Stimulated activated naive CD4-positive, alpha-beta T cell (primary cell): ENCODE results near the gene ATP5ME.
"Not testable (repeated sequence)": the region's sequence is repeated elsewhere in the genome, so short reads cannot be mapped to it uniquely, and the experiment has no call there.

Experiments used
- DNase-seq, 6 experiments: peaks; one replicate each; lab custom pipeline; 2025; lab: John Stamatoyannopoulos, UW

ATP5ME gene

DNA sequence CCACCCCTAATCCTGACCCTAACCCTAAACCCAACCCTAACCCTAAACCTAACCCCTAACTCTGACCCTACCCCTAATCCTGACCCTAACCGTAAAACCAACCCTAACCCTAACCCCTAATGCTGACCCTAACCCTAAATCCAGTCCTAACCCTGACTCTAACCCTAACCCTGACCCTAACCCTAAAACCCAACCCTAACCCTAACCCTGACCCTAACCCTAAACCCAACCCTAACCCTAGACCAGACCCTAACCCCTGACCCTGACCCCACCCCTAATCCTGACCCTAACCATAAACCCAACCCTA is 30.8 kb upstream of the ATP5ME start:
- no peak for DNase-seq

DNA sequence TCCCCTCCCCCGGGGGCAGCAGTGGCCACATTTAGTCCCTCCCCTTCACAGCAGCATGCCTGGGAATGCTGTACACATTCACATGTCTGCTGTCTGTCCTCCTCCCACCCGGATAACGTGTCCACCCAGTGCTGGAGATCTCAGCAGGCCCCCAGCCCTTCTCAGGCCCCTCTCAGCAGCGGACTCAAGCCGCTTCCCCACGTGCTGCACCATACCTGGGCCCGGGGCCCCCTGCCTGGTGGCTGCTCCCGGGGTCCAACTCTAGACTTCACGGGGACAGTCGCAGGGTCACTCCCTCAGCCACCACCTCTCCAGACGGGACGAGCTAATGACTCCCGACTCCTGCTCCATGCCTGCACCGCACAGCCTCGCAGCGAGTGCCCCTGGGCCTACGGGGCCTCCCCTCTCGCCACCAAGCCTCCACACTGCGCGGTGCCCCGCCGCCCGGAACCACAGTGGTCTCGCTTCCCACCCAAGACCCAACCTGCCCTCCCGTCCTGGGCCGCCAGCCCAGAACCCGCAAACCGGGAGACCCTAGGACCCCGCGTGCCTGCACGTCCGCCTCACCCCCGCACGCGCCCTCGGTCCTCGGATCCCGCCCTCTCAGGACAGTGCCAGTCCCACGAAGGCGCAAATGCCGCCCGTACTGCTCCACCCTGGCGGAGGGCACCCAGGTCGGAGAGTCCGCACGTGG is 30.3 kb upstream of the ATP5ME start:
- no peak for DNase-seq

DNA sequence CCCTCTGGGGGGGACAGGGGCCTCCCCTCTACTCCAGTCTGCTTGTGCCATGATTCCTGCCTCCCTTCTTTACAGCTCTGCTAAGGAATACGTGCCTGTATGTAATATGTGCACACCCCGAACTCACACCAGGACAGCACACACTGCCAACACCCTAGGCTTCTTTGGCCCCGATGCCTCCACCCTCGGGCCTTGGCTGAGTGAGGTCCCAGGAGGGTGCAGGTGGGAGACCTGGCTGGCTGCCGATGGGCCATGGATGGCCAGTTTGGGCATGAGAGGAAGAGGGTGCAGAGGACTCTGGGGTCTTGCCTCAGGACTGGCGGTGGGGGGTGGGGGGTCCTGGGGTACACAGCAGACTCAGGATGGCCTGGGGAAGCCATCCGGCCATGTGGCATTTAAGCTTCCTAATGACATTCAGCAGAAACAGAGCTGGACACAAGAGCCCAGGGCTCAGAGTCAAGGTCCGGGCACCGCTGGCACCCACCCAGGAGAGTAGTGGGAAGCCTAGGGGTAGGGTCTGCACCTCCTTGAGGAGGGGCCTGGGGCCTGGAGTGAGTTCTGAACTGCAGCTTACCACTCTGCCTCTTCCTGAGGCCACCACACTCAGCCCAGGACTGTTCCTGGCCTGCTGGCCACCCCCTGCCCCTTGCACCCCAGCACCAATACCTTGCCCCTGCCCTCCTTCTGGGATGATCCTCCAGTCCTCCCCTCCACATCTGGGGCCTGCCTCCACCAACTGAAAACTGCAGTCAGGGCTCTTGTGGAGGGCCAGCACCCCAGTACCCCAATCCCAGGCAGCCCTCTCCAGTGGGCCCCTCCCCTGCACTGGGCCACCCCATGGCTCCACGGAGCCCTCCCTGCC is 29.5 kb upstream of the ATP5ME start:
- no peak for DNase-seq

DNA sequence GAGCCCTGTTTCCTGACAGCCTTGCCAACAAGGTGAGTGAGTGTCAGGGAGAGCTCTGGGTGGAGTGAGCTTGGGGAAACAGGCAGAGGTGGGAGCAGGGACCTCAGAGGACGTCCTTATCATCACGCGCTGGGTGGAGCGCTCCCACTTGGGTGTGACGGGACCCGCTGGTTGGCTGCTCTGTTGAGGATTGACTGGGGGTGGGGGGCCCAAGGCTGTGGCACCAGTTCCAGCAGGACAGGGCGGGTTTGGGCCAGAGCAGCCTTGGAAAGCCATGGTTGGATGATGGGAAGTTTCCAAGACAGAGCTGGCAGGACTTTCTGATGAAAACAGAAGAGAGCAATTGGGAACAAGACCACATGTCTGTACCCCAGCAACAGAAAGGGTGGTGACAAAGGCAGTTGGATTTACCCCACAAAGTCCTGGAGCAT is 28.6 kb upstream of the ATP5ME start:
- no peak for DNase-seq

DNA sequence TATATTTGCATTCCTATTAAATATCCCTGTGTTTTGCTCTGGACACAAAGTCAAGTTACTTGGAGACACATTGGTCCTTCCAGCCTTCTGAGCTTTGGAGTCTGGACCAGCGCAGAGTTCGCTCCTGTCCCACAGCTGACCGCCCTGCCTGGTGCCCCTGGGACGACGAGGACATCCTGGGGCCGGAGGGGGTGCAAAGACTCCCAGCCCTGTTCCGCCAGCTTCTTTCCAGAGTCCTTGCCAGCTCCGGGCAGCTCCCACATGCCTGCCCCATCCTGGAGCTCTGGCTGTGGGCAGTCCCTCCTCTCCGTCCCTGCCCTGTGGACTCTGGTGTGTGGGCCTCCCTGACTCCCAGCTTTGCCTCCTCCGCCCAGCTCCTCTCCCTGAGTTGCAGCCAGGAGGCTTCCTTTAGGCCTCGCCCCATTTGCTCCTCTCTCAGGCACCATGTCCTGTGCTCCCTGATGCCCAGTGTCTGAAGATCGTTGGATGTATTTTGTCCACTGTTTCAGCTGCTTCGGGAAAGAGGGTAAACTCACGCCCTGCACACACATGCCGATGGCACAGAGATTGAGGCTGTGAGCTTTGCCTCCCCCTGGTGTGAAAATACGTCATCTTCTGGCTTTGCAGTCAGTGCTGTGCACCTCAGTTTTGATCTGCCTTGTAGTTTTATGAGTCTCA is 26.6 kb upstream of the ATP5ME start:
- no peak for DNase-seq

DNA sequence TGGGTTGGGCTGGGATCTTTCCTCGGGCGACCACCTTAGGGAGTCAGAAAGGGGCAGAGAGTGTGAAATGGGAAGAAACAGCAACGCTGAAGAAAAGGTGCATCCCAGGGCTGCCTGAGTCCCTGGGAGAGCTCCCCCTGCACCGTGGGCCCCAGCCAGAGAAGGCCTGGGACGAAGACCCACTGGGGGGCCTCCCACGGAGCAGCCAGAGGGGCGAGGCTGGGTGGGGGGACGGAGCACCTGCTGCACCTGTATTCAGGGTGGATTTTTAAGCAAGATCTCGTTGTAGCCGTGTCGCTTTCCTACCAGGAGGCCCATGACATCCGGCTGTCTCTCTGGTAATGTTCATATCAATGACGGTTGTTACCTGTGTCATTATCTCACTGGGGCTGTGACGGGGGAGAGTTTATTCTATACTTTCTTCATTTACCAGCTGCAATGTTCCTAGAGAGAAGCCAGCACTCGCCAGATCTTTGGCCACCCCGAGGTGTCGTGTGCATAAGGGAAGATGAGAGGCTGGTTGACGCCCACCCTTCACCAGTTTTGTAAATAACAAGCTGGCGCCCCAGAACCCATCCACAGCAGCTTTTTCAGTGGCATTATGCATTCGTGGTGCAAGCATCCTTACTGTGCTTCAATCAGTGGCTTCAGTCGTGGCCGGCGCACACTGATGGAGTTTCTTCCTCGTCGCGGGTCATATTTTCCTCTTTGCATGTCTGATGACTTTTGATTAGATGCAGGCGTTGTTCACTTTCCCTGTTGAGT is 25.9 kb upstream of the ATP5ME start:
- DNase-seq: no peak

DNA sequence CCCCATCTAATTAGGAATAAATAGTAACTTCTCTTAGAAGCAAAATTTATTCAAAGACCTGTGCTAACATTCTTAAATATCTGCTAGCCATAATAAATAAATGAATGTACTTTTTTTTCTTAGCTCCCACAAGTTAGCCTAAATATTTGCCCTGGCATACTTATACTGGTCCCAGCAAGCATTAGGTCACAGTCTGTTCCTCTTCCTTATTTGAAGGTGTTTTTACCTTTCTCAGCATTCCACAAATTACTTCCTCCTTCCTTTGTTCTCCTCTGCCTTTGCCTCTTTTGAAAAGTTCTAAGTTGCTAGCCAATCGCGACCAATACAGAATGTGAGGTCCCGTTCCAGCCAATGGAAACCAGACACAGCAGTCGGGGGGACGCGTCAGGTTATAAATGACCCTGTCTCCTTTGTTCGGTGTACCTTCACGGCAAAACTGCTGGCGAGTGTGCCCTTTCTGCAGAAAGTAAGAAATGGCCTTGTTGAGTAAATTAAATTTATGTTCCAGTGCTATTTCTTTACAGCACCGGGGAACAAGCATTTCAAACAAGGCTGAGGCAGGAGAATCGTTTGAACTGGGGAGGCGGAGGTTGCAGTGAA is 20.4 kb upstream of the ATP5ME start:
- DNase-seq: not testable (repeated sequence)

DNA sequence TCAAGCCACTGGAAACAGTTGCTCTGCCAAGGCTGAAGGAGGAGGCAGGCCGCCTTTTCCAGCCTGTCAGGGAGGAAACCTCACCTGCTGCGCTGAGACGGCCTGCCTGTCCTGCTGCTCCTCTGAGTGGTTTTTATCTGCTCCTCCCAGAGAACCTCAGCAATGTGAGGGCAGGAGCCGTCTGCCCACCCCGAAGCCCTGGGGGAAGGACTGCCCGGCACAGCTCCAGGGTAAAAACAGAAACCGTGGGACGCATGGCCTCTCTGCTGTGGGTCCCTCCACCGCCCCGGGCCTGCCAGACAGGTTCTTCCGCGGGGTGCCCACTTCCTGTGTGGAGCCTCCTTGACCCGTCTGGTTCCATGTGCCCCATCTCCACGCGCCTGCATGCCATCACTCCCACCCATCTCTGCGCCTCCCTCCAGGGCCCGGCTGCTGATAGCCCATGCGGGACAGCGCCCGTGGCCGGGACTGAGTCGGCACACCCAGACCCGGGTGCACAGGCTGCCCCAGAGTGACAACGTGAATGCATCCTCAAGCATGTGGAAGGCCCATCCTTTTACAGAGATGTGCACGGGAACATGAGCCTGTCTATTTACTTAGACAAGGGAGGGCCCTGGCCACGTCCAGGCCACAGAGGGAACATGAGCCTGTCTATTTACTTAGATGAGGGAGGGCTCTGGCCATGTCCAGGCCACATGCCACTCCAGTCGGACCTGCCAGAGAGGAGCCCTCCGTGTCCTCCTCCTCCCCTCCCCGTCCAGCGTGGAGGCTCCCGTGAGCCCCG is 18.9 kb upstream of the ATP5ME start:
- no peak for DNase-seq

DNA sequence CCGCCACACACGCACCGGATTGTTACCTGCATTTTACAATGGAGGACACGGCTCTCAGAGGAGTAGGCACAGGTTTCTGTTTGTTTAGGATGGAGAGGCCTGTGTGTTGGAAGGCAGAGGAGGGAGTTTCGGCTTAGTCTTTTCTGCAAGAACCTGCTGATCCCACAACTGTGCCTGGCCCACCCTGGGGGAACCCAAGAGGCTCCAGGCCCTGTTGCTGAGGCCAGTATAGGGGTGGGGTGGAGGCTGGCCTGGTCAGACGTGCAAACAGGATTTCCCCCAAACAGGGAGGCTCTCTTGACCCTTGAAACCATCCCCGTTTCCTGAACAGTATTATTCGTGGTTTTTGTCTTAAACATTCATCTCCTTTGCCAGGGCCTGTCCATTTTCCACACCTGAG is 15.6 kb upstream of the ATP5ME start:
- DNase-seq: no peak

DNA sequence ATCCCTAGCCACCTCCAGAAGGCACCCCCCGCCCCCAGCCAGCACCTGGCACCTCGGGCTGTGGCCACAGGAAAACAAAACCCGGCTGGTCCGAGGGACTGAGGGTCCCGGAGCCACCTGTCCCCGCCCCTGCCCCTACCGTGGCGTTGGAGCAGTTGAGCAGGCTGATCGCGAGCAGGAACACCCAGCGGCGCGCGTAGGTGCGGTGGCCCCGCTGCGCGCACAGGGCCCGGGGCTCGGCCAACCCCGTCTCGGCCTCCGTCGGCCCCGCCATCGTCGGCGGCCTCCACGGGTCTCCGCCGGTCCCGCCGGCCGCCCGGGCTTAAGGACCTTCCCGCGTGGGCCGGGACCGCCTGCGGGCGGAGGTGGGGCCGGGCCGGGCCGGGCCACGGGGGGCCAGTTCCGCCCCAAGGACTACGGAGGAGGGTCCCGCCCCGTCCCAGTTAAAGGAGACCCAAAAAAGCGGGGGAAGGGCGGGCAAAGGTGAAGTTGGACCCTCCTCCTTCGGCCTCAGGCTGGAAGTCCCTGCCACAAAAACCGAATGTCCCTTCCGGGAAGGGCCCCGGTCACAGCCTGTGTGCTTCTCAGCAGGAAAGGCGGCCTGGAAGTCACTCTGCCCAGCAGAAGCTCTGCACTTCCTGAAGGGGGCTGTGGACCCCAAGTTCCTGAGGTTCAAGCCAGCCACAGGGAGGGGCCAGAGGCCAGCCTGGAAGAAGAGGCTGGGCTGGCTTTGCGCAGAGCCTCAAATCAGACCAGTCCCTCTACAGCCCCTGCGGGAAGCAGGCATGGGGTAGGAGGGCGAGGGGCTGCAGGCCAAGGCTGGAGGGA is 15.0 kb upstream of the ATP5ME start, which contains the start of gene SLC49A3:
TSS of gene SLC49A3 (minus strand) at position 298 of the 828 bp plus-strand sequence. CDS start at position 274, 24 bp downstream.
- no peak for DNase-seq

DNA sequence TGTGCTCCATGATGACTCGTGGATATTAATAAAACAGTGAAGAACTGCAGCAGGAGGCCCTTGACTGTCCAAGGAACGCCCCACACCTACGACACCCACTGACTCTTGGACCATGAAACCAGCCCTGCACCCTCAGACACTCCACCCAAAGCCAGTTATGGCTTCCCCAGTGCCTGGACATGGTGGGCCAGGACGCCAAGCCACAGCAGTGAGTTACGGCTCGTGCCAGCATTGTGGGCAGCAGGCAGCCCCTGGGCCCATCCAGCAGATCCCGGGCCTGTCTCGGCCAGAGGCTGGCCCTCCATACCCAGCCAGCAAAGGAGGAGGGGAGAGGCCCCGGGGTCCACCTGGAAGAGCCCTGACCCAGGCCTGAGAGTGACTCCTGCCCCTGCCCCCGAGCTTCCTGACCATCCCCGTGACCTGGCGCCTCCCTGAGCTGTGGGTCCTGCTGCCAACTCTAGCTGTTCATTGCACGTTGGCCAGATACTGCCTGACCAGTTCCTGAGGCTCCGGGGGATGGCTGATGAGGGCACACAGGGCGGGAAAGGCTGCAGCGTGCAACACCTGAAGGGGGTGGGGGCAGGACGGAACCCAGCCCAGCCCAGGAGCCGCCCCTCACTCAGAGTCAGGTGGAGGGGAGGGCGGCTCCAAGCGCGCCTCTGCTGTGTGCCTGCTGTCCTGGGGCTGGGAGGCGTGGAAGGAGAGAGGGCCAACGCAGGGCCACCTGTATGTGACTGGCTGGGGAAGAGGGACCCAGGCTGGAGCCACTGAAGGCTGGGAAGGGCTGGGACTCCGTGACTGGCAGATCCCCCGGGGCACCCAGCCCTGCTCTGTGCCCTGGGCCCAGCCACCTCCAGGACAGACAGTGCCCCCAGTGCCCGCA is 14.1 kb upstream of the ATP5ME start:
- no peak for DNase-seq

DNA sequence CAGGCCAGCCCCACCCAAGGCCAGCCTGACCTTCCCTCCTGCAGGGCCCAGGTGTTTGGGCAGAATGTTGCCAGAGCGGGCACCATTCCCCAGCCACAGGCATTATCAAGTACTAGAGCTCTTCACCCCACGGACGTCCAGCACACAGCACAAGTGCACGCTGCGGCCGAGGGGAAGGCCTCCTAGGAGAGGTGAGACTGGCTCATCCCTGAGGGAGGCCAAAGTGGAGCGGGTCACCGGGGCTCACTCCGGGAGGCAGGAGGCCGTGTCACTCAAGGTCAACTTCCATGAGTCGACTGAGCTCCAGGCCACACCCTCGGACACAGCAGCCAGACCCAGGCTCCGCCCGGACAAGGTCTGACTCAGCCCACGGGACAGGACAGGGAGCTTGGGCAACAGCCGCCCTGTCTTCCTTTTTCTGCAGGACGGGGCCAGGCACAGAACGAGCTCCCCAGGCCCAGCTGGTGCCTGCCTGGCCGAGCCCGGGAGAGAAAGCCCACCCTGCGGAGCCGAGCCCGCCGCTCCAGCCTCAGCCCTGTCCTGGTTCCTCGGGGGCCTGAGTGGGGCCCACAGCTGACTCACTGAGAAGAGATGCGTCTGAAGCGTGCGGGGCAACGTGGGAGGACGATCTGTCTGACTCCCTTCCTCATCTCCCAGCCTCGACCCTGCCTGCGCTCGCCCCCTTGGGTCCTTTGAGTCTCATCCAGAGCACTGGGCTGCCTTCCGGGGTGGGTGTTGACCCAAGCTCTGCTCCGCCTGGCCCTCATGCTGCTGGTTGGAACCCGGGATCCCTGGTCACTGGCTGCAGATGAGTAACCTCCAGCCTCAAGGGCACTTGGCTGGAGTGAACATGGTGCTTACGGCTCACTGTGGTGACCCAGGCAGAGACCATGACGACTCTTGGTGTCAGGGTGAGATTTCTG is 13.2 kb upstream of the ATP5ME start:
- DNase-seq: no peak

DNA sequence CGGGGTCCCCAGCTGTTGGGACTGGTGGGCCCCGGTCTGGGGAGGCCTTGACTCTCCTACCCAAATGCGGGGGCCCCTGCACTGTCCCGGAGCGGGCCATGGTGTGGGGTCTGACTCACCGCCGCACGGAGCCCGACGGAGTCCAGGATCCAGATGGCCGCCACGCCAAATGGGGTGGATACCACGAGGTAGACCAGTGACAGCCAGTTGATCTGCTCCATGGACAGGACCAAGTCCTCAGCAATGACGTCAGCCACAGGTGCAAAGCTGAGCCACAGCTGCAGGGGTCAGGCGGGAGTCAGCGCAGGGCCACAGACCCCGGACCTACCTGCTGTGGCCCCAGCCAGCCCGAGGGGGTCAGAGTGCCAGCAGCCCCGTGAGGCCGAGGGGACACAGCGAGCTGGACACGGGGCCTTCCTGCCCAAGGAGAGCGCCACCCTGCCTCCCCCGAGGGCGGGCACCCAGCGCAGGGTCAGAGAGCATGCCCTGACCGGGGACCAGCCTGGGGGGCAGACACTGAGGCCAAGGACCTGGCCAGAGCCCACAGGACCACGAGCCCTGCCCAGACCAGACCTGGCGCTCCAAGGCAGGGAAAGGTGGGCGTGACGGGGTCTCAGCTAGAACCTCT is 12.5 kb upstream of the ATP5ME start:
- no peak for DNase-seq

DNA sequence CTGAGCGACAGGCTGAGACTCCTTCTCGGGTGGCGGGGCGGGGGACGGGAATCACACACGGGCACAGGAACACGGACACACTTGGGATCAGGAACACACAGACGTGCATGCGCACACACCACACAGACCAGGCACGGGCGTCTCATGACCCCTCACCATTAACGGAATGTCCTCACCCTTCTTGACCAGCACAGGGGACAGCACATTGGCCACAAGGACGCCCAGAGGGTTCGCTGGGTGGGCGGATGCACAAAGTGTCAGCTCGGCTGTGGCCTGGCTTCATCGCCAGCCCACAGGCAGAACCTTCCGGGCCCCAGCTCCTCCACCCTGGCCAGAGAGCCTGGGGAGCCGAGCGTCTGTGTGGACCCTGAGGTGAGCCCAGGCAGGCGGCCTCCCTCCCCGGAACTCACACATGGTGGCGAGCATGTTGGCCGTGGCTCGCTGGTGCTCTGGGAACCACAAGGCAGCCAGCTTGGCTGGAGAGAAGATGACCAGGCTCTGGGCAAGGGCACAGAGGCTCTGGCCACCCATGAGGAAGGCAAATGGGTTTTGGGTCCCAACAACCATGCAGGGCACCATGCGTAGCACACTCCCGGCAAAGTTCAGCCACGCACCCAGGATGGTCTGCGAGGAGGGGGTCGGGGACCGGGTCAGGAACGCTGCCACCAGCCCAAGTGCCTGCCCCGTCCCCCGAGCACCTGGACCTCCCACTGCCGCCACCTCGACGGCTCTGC is 11.8 kb upstream of the ATP5ME start:
- no peak for DNase-seq

DNA sequence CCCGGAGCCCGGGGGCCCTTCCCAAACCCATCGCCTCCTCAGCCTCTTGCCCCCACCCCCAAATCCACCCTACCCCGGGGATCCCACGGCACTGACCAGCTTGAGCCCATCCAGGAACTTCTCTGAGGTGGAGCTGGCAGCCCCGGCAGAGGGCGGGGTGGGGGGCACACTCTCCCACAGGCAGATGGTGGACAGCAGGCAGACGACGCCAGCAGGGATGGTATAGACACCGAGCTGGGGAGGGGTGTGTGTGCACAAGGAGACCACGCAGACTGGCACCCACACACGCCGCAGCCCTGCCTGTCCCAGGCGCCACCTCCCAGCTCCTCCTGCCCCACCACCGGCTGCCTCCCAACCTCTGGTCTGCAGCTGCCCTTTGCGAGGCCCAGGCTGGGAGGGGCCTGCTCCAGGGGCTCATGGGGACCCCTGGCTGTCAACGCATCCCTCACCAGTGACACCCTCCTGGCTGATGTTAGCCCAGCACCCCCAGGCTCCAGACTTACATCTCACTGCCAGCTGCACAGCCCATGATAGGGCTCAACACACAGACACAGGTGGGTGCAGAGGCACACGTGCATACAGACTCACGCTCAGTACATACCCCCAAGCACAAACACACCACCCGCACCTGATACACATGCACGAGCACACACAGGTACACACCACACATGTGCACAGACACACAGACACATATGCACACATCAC is 10.7 kb upstream of the ATP5ME start:
- DNase-seq: no peak
